ENCODE data around the gene PIK3R3.

DNA sequence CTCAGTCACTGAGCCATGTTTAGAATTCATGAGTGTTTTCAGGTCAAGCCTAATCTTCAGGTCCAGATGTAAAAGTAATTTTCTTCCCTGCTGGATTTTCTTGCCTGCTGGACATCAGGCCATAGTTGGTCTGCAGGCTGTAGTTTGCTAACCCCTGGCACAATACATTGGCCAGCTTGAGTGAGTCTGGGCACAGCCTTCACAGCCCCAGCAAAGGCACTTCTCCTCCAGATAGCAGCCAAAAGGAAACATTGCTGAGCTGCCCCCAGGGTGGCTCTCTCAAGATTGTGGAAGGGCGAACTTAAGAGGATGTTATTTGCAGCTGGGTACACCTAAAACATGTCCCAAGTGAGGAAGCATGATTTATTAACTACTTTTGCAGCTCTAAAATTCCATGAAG, 126.8 kb downstream of the PIK3R3 start:
- no peak for TF ChIP-seq EZH2 (IDR thresholded peaks at IDR 0.05)
- no peak for TF ChIP-seq FOXP2 (optimal IDR thresholded peaks at IDR 0.05; ENCODE audit: control extremely low read depth, extremely low read length, insufficient read depth)
- no peak for TF ChIP-seq POLR2AphosphoS5 (IDR thresholded peaks at IDR 0.05; ENCODE audit: borderline replicate concordance, low read depth, low read length)

Measured in SK-N-MC (cell line).